ENCODE data around the gene MRC2.

- TF ChIP-seq EZH2 (IDR thresholded peaks at IDR 0.05; ENCODE audit: borderline replicate concordance, low read depth, low read length, poor library complexity, severe bottlenecking) (no peak), CTCF (conservative IDR thresholded peaks at IDR 0.05; ENCODE audit: low read depth, low read length) (no peak)
These were observed 28.2 kb downstream of the MRC2 start for GRCh38 chr17:62655656-62656055.
